WTC11 (cell line): ENCODE data around the gene ZNF253. TPM values are rescaled to one million over a fixed set of nuclear protein-coding genes. Genes with fewer than 3 reads are reported as not detected.

Experiments used
- ATAC-seq: fragments of 200-7000 bp; cut with Tn5 transposase; 2 replicates; pipeline ENCODE4 v1.10.0; 2021; ENCODE audit warnings: mild to moderate bottlenecking, moderate library complexity
- CTCF ChIA-PET: fragments of 300-600 bp; sonication (Branson Sonifier 250); formaldehyde crosslinking; loops from one replicate; lab custom pipeline; 2021; ENCODE audit warnings: antibody characterized with exemption; lab: Charles Lee
- POLR2A ChIA-PET: fragments of 350-600 bp; sonication (Branson Sonifier 250); formaldehyde crosslinking; loops from one replicate; lab custom pipeline; 2021; ENCODE audit warnings: antibody characterized with exemption; lab: Charles Lee
- DNase-seq: peaks from one replicate; pipeline ENCODE4 v3.0.0; 2021; ENCODE audit warnings: low spot score
- H3K27ac Mint-ChIP-seq: 2 replicates; pipeline ENCODE4 v1.8.0; 2021; ENCODE audit warnings: mixed read lengths
- H3K27me3 Mint-ChIP-seq: 2 replicates; pipeline ENCODE4 v1.8.0; 2021; ENCODE audit warnings: low read depth, mild to moderate bottlenecking, moderate library complexity, mixed read lengths
- H3K36me3 Mint-ChIP-seq: 2 replicates; pipeline ENCODE4 v1.8.0; 2021; ENCODE audit warnings: mixed read lengths
- H3K4me1 Mint-ChIP-seq: 2 replicates; pipeline ENCODE4 v1.8.0; 2022; ENCODE audit warnings: mixed read lengths
- H3K4me3 Mint-ChIP-seq: 2 replicates; pipeline ENCODE4 v1.8.0; 2021; ENCODE audit warnings: mild to moderate bottlenecking, moderate library complexity, mixed read lengths
- H3K9me3 Mint-ChIP-seq: 2 replicates; pipeline ENCODE4 v1.8.0; 2021; ENCODE audit warnings: mixed read lengths
- ATF1 ChIP-seq: sonication (generic); formaldehyde crosslinking; IDR thresholded peaks from 2 replicates; pipeline ENCODE4 v1.8.1; 2023; ENCODE audit warnings: mild to moderate bottlenecking, moderate library complexity, missing genetic modification reagents
- E2F1 ChIP-seq: sonication (generic); formaldehyde crosslinking; IDR thresholded peaks from 2 replicates; pipeline ENCODE4 v1.8.0; 2022; ENCODE audit warnings: mild to moderate bottlenecking, missing genetic modification reagents
- ELF4 ChIP-seq: sonication (generic); formaldehyde crosslinking; IDR thresholded peaks from 2 replicates; pipeline ENCODE4 v1.8.1; 2022; ENCODE audit warnings: low read depth, mild to moderate bottlenecking, moderate library complexity, missing genetic modification reagents
- ESRRA ChIP-seq: sonication (generic); formaldehyde crosslinking; IDR thresholded peaks from 2 replicates; pipeline ENCODE4 v1.8.1; 2022; ENCODE audit warnings: mild to moderate bottlenecking, missing genetic modification reagents, borderline replicate concordance
- GRHL2 ChIP-seq: fragments of 250-450 bp; sonication (Bioruptor Pico); IDR thresholded peaks from 2 replicates; pipeline ENCODE4 v1.8.0; 2022; ENCODE audit warnings: mild to moderate bottlenecking, moderate library complexity; ENCODE audit not compliant: insufficient replicate concordance, severe bottlenecking
- KAT7 ChIP-seq: sonication (generic); formaldehyde crosslinking; IDR thresholded peaks from 2 replicates; pipeline ENCODE4 v1.8.1; 2023; ENCODE audit warnings: missing genetic modification reagents, mild to moderate bottlenecking, borderline replicate concordance
- MAX ChIP-seq: sonication (generic); formaldehyde crosslinking; IDR thresholded peaks from 2 replicates; pipeline ENCODE4 v1.8.0; 2022; ENCODE audit warnings: mild to moderate bottlenecking, missing genetic modification reagents
- OVOL2 ChIP-seq: fragments of 250-450 bp; sonication (Bioruptor Pico); IDR thresholded peaks from 2 replicates; pipeline ENCODE4 v1.9.0; 2021; ENCODE audit warnings: mild to moderate bottlenecking, borderline replicate concordance
- ZMAT4 ChIP-seq: fragments of 250-450 bp; sonication (Bioruptor Pico); IDR thresholded peaks from 2 replicates; pipeline ENCODE4 v1.9.0; 2021; ENCODE audit warnings: mild to moderate bottlenecking
- ZNF121 ChIP-seq: sonication (generic); formaldehyde crosslinking; IDR thresholded peaks from 2 replicates; pipeline ENCODE4 v1.8.0; 2023; ENCODE audit warnings: missing genetic modification reagents
- ZNF232 ChIP-seq: sonication (generic); formaldehyde crosslinking; IDR thresholded peaks from 2 replicates; pipeline ENCODE4 v1.8.0; 2022; ENCODE audit warnings: mild to moderate bottlenecking, missing genetic modification reagents
- ZNF263 ChIP-seq: sonication (generic); formaldehyde crosslinking; IDR thresholded peaks from 2 replicates; pipeline ENCODE4 v1.8.1; 2022; ENCODE audit warnings: low read depth, mild to moderate bottlenecking, moderate library complexity, missing genetic modification reagents
- ZNF396 ChIP-seq: fragments of 250-450 bp; sonication (Bioruptor Pico); IDR thresholded peaks from 2 replicates; pipeline ENCODE4 v1.8.0; 2021; ENCODE audit warnings: mild to moderate bottlenecking, moderate library complexity, borderline replicate concordance
- ZNF532 ChIP-seq: fragments of 250-450 bp; sonication (Bioruptor Pico); IDR thresholded peaks from 2 replicates; pipeline ENCODE4 v1.9.0; 2021; ENCODE audit warnings: mild to moderate bottlenecking, borderline replicate concordance
- ZSCAN18 ChIP-seq: fragments of 250-450 bp; sonication (Bioruptor Pico); IDR thresholded peaks from 2 replicates; pipeline ENCODE4 v2.1.2; 2022; ENCODE audit warnings: mild to moderate bottlenecking, moderate library complexity
- total RNA-seq: library from RNA; stranded (reverse); gene quantifications from 3 replicates; pipeline ENCODE4 v1.2.3, GENCODE V29; 2021
- TF ChIP-seq, protein P1 (sequence below): sonication (generic); formaldehyde crosslinking; IDR thresholded peaks from 2 replicates; pipeline ENCODE4 v1.8.0; 2023; ENCODE audit warnings: mild to moderate bottlenecking, missing genetic modification reagents
- TF ChIP-seq, protein P2 (sequence below): sonication (generic); formaldehyde crosslinking; IDR thresholded peaks from 2 replicates; pipeline ENCODE4 v1.8.1; 2023; ENCODE audit warnings: mild to moderate bottlenecking, missing genetic modification reagents, moderate library complexity

The ZNF253 gene
- total RNA-seq, 1 experiment from 2014 or later, result 43.6 TPM

GRCh38 chr19:19826875-19827274 is 38.8 kb upstream of the ZNF253 start (continued):
- TF ChIP-seq, protein P1, sequence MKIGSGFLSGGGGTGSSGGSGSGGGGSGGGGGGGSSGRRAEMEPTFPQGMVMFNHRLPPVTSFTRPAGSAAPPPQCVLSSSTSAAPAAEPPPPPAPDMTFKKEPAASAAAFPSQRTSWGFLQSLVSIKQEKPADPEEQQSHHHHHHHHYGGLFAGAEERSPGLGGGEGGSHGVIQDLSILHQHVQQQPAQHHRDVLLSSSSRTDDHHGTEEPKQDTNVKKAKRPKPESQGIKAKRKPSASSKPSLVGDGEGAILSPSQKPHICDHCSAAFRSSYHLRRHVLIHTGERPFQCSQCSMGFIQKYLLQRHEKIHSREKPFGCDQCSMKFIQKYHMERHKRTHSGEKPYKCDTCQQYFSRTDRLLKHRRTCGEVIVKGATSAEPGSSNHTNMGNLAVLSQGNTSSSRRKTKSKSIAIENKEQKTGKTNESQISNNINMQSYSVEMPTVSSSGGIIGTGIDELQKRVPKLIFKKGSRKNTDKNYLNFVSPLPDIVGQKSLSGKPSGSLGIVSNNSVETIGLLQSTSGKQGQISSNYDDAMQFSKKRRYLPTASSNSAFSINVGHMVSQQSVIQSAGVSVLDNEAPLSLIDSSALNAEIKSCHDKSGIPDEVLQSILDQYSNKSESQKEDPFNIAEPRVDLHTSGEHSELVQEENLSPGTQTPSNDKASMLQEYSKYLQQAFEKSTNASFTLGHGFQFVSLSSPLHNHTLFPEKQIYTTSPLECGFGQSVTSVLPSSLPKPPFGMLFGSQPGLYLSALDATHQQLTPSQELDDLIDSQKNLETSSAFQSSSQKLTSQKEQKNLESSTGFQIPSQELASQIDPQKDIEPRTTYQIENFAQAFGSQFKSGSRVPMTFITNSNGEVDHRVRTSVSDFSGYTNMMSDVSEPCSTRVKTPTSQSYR (CRISPR knock-in tag), result no peak
- TF ChIP-seq ZNF532, result no peak
- TF ChIP-seq, all 79 proteins: peak for 0

- TF ChIP-seq KAT7 (CRISPR knock-in tag) (no peak), GRHL2 (CRISPR knock-in tag) (no peak), ELF4 (no peak), ZNF263 (CRISPR knock-in tag) (no peak), OVOL2 (CRISPR knock-in tag) (no peak), ATF1 (CRISPR knock-in tag) (no peak), ESRRA (no peak), ZMAT4 (CRISPR knock-in tag) (no peak), E2F1 (no peak), ZNF396 (no peak)
- TF ChIP-seq, protein P2, sequence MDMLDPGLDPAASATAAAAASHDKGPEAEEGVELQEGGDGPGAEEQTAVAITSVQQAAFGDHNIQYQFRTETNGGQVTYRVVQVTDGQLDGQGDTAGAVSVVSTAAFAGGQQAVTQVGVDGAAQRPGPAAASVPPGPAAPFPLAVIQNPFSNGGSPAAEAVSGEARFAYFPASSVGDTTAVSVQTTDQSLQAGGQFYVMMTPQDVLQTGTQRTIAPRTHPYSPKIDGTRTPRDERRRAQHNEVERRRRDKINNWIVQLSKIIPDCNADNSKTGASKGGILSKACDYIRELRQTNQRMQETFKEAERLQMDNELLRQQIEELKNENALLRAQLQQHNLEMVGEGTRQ (CRISPR knock-in tag), result no peak
- TF ChIP-seq, all 79 proteins: peak for 0
- Mint-ChIP-seq H3K4me1 (no peaks in the 10 kb centered on the region), H3K36me3 (peaks cover 52% of the 10 kb centered on the region), H3K27me3 (peaks cover 18% of the 10 kb centered on the region), H3K27ac (no peak overlapping the region), H3K4me3 (no peak overlapping the region), H3K9me3 (peaks cover 66% of the 10 kb centered on the region)
- ATAC-seq, result no peak
- POLR2A ChIA-PET, result no interaction called here
- DNase-seq, result no peak
- CTCF ChIA-PET, result no interaction called here
Measured at GRCh38 chr19:19835560-19836038, 30.1 kb upstream of the ZNF253 start.

- CTCF ChIA-PET, result interaction anchor here (0.6 kb wide), 1 partner anchor 40 kb away, joined by 3 read pairs; no protein-coding TSS in a partner anchor
Measured at GRCh38 chr19:19847781-19848180, 17.9 kb upstream of the ZNF253 start.

More at GRCh38 chr19:19847781-19848180, 17.9 kb upstream of the ZNF253 start:
- no peak overlapping the region for H3K4me3 Mint-ChIP-seq
- H3K27ac Mint-ChIP-seq, result no peak overlapping the region; the same call in 1 of the 2 replicates
- no peak for DNase-seq
- peaks cover 16% of the 10 kb centered on the region for H3K36me3 Mint-ChIP-seq
- H3K4me1 Mint-ChIP-seq, result no peaks in the 10 kb centered on the region
- POLR2A ChIA-PET, result no interaction called here
- H3K9me3 Mint-ChIP-seq, result peaks cover 4% of the 10 kb centered on the region; the same call in 1 of the 2 replicates
- ATAC-seq, result no peak
- TF ChIP-seq, protein P1 (CRISPR knock-in tag), result no peak
- no peak for TF ChIP-seq MAX (CRISPR knock-in tag)
- TF ChIP-seq ZNF121 (CRISPR knock-in tag), result no peak
- no peak for TF ChIP-seq ZSCAN18 (CRISPR knock-in tag)
- no peak for TF ChIP-seq ZNF232 (CRISPR knock-in tag)
- H3K27me3 Mint-ChIP-seq, result no peaks in the 10 kb centered on the region
